ENCODE results near the gene MACO1.
"Not testable (repeated sequence)": the region's sequence is repeated elsewhere in the genome, so short reads cannot be mapped to it uniquely, and the experiment has no call there.

Gene MACO1

DNA sequence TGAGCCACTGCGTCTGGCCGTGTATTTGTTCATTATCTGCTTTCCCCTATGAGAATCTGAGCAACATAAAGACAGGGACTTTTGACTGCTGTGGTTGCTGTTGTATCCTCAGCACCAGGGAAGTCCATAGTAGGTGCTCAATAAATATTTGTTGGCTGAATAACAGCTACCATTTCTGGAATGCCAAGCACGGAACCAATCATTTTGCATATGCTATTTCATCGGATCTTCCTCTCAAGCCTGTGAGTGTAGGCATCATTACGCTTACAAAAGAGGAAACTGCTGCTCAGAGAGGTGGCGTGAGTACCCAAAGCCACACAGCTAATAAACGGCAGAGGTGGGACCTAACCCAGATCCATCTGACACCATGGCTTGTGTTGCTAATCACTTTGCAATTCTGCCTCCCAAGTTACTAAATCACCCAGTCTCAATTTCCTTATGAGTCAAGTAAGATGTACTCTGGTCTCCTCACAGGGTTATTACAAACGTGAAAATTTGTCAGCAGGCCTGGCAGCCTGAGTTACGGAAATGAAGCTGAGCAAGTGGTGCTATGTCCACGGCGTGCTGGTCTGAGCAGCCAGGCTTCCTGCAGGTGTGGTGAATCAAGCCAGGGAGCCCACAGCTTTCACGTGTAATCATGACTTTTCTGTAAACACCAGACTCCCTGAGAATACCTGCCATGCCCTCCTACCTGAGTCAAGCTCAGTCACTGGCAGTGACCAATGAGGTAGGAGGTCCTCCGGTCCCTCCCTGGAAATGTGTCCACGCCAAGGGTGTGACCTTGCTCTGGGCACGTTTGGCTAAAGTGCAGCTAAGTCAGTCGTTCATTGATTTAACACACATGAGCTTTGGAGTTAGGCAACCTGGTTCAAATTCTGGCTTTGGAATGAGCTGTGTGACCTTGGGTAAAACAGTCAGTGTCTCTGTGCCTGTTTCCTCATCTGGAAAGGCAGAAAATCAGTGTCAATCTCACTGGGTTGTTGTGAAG, 5.3 kb upstream of the MACO1 start:
- DNase-seq, result no peak

DNA sequence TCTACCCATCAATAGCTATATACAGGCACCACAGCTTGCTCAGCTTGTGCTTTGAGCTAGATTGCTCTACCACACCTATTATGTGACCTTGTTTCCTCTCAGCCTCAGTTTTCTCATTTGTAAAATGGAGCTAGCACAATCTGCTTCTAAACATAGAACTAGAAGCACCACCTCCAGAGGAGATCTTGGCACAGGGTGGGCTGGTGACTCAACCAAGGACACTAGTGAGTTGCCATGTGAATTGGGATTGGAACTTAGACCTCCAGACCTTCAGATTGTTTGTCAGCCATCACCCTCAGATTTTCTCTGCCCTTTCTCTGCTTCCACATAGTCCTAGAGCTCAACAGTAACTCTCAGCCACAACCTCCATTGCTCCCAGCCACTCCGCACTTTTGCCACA, 3.0 kb upstream of the MACO1 start:
- DNase-seq, result no peak

DNA sequence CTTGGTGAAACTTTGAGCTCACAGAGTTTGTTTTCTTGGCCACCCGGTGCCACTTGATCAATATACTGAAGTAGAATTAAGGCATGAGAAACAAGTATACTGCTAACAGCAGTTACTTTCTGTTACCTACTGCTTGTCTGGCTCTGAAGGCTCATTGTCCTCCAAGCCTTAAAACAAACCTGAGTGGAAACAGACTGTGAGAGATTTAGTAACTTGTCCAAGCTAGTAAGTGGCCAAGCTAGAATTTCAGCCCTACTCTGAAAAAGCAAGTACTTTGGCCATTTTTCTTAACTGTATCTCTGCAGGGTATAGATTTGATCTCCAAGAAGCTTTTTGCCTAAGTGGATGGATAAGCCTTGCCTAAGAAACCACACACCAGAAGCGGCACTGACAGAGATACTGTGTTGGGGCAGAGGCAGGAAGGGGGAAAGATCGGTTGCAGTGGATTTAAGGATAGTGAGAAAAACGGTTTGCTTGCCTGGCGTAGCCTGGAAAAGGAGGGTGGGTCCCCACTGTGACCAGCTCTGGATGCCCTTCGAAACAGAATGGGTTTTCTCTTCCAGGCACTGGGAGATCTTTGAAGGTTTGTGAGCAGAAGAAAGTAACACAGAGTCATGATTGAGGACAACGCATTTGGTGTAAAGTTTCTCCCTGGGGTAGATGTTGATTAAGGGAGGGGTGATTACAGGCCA, 2.1 kb upstream of the MACO1 start:
- no peak for DNase-seq

DNA sequence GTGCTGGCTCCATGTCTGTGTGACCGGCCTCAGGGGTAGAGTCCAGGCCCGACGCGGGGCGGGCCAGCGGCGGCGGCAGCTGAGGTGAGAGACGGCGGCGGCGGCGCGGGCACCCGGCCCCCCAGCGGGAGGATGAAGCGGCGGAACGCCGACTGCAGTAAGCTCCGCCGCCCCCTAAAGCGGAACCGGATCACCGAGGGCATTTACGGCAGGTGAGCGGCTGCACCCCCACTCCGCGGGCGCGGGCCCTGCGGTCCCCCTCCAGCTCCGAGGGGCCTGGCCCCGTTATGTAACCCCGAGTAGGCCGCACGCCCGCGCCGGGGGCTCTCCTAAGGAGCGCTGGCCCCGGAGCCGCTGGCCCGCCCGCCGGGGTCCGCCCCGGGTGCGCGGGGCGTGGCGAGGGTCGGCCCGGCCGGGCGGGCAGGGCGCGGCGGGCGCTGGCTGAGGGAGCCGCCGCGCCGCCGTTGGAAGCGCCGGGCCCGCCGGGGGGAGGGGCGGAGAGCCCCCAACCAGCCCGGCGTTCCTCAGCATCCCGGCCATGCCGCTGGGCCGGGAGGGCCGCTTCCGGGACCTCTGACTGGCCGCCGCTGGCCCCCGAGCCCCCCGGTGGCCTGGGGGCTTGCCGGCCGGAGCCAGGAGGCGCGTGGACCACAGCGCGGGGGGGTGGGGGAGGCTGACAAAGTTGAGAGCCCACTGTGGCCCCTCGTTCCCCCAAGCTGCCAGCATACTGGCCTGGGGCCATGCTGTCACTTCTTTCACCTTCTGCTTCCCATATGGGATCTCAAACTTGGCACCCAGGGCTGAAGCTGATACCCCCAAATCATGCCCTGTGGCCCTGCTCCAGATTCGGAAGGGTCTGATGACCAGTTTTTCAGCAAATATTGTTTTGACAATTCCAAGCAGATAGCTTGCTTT, 527 bp downstream of the MACO1 start:
- DNase-seq, result peak; percentile 81

DNA sequence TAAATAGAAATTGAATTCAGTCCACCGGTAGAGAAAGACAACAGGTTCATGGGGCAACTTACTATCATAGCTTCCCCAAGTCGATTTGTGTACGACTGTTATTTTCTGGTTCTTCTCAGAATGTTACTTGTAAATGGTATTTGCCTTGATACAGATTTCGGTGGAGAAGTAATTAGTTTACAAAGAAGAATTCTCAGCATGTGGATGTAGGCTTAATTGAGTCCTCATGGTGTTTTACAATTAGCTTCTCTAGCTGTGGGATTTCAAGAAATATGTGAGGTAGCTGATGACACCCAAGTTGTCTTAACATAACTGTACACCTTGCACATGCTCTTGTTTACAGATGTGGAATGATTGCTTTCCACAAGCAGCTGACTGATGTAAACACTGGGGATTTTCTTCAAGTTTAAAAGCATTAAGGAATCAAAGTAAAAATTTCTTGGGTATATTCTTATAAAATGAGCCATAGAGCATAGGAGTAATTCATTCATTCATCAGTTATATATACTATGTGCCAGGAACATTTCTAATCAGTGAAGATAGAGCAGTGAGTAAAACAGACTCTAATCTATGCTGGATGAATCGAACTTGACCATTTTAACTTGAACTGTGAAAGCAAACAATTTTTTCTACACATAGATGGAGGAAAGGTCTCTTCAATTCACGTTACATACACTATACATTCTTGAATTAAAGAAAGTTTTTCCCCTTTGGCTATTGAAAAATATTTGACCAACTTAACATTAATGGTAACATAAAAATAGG, 1.4 kb downstream of the MACO1 start:
- no peak for DNase-seq

DNA sequence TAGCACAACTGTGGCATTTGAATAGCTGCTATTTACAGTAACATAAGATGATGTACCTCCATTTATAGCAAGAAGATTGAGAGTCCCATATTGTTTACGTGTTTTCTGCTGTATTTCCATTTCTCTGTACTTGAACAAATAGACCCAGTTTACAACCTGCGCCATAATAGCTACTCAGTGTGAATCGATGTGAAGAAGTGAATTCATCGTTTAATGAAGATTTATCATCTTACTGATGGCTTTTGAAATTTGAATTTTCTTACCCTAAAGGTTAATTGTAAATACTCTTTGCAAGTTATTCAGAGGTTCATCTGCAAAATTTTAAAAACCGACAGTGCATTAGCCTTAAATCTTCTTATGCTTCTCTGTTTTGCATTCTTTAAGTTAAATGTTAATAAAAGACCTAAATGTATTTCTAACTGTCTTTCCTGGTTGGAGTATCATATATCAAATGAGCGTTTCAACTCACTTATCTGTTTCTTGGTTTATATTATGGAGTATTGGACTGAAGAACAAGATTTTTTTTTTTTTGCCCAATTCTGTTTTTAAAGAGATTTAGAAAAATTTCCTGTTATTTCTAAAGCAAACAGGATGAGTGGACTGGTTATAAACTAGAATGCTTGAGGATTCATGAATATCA, 2.2 kb downstream of the MACO1 start:
- no peak for DNase-seq

DNA sequence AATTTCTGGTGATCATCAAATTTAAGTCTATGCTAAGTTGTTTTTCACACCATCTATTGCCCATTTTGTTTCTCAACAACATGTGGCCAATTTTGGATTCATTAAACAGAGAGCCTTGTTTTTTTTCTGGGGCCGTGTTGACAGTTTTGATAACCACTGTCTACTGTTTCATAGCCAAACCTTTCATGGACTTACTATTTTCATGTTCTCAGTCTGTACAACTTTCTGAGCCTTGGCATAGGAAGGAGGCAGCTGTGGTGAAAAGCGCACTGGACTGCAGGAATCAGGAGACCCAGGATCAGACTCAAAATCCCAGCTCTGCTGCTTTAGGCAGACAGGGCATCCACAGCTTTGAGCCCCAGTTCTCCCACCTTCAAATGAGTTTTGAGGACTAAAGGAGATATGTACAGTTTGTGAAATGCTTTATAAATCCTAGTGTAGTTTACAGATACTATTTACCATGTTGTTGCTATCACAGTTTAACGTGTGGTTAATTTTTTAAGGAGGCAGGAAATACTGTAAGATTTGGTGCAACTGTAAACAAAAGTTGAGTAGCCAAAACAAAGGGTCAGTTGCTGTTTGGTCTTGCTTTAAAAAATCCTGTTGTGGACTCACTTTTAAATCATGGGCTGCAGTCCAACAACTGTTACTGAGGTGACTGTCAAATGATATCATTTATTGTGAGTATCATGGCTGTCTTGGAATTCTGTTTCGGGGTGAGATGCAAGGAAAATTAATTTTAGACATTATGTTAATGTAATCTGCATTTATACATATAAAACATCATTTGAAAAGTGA, 2.9 kb downstream of the MACO1 start:
- DNase-seq, result no peak

DNA sequence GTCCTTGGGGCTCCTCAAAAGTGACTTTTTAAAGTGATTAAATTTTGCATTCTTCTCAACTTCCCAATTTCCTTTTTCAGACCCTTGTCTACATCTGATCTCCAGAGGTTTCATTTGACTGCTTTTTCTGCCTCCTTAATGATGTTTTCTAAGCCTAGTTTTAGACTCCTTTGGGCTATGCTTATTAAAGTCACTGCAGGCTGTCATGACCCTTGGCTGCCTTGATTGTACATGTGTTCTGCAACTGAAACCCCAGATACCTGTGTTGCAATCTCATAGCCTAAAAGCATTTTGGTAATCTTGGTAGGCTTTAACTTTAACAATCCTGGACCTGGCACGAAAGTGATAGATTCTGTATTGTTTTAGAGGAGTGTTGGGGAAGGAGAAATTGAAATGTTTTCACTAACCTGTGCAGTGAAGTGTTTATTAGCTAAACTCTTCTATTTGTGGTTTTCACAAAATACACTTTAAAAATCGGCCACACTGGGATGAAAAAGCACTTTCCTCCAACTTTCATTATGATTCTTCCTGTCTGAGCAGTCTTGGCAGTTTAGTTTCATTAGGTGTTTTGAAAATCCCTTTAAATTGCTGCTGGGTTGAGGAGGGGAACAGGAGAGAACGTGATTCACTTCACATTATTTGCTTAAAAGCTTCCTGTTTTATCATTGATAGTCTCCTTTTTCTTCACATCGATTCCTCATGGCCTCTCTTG, 4.9 kb downstream of the MACO1 start:
- no peak for DNase-seq

DNA sequence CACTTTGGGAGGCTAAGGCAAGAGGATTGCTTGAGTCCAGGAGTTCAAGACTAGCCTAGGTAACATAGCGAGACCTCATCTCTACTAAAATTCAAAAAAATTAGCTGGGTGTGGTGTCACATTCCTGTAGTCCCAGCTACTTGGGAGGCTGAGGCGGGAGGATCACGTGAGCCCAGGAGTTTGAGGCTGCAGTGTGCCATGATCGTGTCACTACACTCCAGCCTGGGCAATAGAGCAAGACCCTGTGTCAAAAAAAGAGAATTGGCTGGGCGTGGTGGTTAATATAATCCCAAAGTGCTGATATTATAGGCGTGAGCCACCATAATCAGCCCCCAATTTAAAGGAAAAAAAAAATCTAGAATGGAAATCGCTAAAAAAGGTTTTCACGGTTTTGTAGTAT, 7.0 kb downstream of the MACO1 start:
- no peak for DNase-seq

DNA sequence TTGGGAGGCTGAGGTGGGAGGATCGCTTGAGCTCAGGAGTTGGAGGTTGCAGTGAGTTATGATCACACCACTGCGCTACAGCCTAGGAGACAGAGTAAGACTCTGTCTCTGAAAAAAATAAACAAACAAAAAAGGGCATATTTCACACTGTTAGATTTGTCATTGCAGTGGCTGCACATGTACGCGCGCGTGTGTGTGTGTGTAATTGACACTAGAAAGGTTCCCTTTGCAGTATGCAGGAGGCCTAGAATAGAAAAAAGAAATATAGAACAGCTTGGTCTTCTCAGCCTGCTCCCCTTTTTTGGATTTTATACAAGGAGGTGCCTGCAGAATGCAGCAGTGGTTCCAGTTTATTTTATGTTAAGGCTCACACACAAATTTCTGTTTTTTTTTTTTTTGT, 8.6 kb downstream of the MACO1 start:
- DNase-seq, result no peak

DNA sequence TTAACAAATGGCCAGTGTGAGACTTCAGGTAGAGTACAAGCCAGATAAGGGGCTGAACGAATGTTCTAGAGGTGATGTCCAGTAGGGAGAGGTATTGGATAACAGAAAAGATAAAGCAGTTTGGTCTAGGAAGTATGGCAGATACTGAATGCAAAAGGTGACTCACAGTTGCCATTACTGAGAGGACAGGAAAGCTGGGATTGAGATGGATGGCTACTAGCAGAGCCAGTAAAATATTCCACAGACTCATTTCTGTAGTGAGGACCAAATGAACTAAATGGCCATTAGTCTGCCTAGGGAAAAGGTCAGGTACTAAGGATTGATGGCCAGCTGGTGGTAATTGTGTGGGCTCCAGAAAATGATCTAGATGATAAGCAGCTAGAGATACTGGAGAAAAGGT, 11.5 kb downstream of the MACO1 start:
- DNase-seq, result no peak

DNA sequence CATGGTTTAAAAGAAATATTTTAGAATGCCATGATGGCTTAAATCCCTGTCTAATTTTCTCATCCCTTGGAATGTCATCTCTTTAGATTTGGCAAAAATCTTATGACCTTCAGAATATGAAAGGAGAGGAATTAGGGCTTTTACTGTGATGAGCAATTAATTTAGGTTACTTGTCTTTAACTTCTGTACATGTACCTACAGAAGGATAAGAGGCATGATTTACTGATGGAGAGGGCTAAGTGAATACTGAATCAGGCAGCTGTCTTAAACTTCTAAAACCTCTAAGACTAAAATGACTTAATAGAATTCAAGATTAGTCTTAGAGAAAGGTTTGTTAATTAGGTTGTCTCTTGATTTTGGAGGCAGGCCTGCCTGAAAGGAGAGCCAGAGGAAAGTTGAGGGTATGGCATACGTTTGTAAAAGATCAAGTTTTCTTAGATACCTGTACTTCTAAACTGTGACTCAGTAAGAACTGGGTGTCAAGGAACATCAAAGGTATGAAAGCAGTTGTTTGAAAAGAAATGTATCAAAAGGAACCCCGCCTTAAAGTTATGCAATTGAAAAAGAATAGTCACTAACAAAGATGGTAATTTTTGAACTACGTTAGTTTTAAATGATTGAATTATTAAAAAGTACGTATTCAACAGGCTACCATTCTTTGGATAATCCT, 12.5 kb downstream of the MACO1 start:
- no peak for DNase-seq

DNA sequence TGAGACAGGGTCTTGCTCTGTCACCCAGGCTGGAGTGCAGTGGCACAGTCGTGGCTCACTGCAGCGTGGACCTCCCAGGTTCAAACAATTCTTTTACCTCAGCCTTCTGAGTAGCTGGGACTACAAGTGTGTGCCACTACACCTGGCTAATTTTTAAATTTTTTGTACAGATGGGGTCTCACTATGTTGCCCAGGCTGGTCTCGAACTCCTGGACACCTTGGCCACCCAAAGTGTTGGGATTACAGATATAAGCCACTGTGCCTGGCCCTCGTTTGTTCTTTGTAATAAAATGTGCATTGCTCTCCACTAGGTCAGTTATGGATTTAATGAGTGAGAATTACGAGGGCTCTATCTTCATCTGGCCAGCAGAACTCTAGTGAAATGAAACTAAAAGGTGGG, 13.9 kb downstream of the MACO1 start:
- not testable (repeated sequence) for DNase-seq

DNA sequence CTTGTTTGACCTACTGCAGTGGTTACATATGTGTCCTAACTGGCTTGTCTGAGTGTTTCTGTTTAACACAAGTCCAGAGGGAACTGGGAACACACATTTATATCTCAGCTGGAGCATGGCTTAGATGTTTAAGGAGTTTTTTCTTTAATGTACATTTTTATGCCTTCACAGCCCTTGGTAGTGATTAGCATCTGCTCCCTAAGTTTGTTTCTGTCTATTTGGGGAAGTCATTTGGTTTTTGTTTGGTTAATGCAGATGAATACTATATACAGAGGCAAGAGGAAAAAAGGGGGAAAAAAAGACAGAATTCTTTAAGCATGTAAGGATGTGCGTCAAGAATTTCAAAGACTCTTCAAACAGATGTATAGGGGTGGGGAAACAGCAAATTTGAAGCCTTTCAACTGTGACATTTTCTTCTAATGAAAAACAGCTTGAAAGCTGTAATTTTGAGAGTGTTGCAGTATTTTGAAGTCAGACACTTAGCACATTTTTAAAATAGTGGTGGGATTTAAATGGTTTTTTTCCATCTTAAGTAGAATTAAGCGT, 15.4 kb downstream of the MACO1 start:
- no peak for DNase-seq

DNA sequence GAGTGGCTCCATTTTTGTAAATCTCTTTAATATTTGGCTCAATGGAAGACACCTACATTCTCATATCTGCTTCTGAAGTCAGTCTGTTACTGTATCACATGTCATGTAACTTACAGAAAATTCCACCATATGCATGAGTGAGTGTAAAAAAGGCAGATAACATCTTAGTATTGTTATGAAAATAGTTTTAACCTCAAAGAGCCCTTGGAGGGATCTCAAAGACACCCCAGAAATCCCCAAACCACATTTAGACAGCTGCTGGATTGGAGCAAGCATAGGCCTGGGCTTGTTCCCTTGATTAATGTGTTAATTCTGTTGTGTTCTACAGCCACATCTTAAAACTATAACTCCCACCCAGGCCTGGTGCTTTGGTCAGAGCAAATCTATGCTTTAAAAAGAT, 16.9 kb downstream of the MACO1 start:
- no peak for DNase-seq

DNA sequence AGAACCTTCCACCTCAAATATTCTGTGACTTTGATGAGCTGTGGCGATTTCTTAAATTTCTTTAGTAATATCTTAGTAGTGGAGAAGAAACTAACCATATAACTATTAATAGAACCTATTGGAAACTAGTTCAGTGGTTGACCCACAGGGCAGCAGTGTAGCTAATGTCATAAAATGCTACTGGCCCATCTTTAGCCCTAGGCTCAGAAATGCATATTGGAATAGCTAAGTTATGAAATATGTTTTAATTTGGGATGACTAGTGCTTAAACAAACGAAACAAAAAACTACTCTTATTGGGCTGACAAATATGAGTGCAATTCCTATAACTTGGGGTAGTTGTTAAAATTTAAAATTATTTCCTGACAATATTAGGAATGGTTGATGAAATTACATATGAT, 20.2 kb downstream of the MACO1 start:
- no peak for DNase-seq

DNA sequence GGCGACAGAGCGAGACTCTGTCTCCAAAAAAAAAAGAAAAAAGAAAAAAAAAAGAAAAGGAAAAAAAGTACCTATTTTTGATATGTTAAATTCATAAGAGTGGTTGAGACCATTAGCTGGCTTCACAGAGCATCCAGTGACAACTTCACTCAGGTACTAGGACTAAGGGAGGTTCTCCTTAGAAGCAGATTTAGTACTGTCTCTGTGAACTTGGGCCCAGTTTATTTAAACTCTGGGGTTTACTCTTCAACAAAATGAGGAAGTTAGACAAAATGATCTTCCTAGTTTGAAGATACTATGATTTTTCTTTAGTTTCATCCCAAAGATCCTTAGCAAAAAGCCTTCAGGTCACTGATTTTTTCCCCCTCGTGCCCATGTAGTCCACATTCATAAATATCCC, 21.2 kb downstream of the MACO1 start:
- DNase-seq, result no peak

DNA sequence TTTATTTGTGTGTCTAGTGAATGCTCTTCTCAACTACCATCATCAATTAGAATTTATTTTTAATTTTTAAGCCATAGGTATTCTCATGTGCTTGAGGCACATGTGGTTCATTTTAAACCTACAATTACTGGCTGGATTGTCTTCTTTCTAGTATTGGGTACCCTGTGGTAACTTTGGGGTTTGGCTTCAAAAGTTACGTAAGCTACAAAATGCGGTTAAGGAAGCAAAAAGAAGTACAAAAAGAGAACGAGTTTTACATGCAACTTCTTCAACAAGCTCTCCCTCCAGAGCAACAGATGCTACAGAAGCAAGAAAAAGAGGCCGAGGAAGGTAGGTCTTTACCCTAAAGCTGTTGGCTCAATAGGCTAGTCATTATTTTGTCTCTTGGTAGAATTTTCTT, 25.8 kb downstream of the MACO1 start:
- no peak for DNase-seq

DNA sequence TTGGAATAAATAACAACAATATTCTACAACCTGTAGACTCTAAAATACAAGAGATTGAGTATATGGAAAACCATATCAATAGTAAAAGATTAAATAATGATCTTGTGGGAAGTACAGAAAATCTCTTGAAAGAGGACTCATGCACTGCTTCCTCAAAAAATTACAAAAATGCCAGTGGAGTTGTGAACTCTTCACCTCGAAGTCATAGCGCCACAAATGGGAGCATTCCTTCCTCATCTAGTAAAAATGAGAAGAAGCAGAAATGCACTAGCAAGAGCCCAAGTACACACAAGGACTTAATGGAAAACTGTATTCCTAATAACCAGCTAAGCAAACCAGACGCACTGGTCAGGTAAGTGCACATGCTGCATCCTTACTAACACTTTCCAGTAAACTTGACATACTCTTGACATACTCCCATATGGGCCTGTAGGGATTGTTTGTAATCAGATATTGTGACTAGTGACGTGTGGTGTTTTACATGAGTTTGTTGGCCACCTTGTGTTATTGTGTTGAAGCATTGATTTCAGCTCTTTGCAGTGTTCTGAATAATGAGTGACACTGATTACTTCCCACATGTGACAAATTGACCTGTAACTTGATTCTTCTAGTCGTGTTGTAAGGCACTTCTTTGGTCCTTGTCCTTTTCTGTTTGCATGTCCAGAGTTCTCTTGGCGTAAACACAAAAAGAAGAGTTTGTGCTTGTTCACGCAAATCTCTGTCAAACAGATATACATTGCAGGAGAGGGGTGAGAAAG, 28.0 kb downstream of the MACO1 start:
- no peak for DNase-seq

Measured in NCI-H2171 (cell line).